Keratinocyte (primary cell): ENCODE data around the gene SAMD4A.

ENCODE experiments used
- EZH2 ChIP-seq: IDR thresholded peaks from one replicate; pipeline ENCODE4 v1.6.1; 2012; ENCODE audit warnings: inconsistent platforms, mild to moderate bottlenecking, low read length, moderate library complexity
- TF ChIP-seq, protein P1 (sequence below), 3 experiments: IDR thresholded peaks in 1 of 3; conservative IDR thresholded peaks in 1 of 3; optimal IDR thresholded peaks in 1 of 3; 2 replicates in 2 of 3; 3 replicates in 1 of 3; pipeline versions ENCODE3 to v1.5.1; 2011; ENCODE audit warnings: low read length in 3 of 3, mild to moderate bottlenecking in 3 of 3, moderate library complexity in 2 of 3, control low read depth in 1 of 3, inconsistent platforms in 1 of 3; ENCODE audit not compliant: insufficient read depth in 2 of 3; ENCODE audit errors: extremely low read depth in 1 of 3

GRCh38 chr14:54577977-54578376 lies 11.0 kb downstream of the SAMD4A start:
- TF ChIP-seq, protein P1, sequence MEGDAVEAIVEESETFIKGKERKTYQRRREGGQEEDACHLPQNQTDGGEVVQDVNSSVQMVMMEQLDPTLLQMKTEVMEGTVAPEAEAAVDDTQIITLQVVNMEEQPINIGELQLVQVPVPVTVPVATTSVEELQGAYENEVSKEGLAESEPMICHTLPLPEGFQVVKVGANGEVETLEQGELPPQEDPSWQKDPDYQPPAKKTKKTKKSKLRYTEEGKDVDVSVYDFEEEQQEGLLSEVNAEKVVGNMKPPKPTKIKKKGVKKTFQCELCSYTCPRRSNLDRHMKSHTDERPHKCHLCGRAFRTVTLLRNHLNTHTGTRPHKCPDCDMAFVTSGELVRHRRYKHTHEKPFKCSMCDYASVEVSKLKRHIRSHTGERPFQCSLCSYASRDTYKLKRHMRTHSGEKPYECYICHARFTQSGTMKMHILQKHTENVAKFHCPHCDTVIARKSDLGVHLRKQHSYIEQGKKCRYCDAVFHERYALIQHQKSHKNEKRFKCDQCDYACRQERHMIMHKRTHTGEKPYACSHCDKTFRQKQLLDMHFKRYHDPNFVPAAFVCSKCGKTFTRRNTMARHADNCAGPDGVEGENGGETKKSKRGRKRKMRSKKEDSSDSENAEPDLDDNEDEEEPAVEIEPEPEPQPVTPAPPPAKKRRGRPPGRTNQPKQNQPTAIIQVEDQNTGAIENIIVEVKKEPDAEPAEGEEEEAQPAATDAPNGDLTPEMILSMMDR (optimal IDR thresholded peaks at IDR 0.05 in 1 of 3, IDR thresholded peaks at IDR 0.05 in 1 of 3, conservative IDR thresholded peaks at IDR 0.05 in 1 of 3; ENCODE audit: extremely low read depth in 1 of 3, insufficient read depth in 2 of 3, low read length in 3 of 3): no peak
- TF ChIP-seq EZH2: no peak
